GM19240 (cell line): ENCODE results near the gene PBOV1.

Source experiments
- DNase-seq: peaks from one replicate; pipeline ENCODE4 v3.0.0; 2011; ENCODE audit warnings: low spot score; ENCODE audit not compliant: insufficient read length

Gene PBOV1

GRCh38 chr6:138205437-138206094, 12.7 kb downstream of the PBOV1 start:
- DNase-seq: no peak

GRCh38 chr6:138204792-138205384, 13.4 kb downstream of the PBOV1 start:
- no peak for DNase-seq

GRCh38 chr6:138204303-138204702, 14.0 kb downstream of the PBOV1 start:
- DNase-seq: no peak

- no peak for DNase-seq
Measured at GRCh38 chr6:138203315-138203714, 15.0 kb downstream of the PBOV1 start.

GRCh38 chr6:138201836-138202235, 16.5 kb downstream of the PBOV1 start:
- no peak for DNase-seq

- no peak for DNase-seq
Measured at GRCh38 chr6:138198430-138199091, 19.7 kb downstream of the PBOV1 start.

GRCh38 chr6:138197570-138197969, 20.7 kb downstream of the PBOV1 start:
- no peak for DNase-seq

GRCh38 chr6:138196122-138196738, 22.1 kb downstream of the PBOV1 start:
- no peak for DNase-seq

GRCh38 chr6:138194287-138194686, 24.0 kb downstream of the PBOV1 start:
- DNase-seq: no peak

- no peak for DNase-seq
Measured at GRCh38 chr6:138188278-138188941, 29.9 kb downstream of the PBOV1 start.

GRCh38 chr6:138187156-138187555, 31.1 kb downstream of the PBOV1 start:
- DNase-seq: no peak

- DNase-seq: no peak
Measured at GRCh38 chr6:138184230-138184629, 34.1 kb downstream of the PBOV1 start.

GRCh38 chr6:138183790-138184134, 34.5 kb downstream of the PBOV1 start:
- no peak for DNase-seq

GRCh38 chr6:138182939-138183789, 35.1 kb downstream of the PBOV1 start:
- DNase-seq: no peak

GRCh38 chr6:138176652-138177232, 41.5 kb downstream of the PBOV1 start:
- no peak for DNase-seq

- DNase-seq: no peak
Measured at GRCh38 chr6:138175596-138175995, 42.7 kb downstream of the PBOV1 start.
